Neuronal stem cell (in vitro differentiated cells): ENCODE data around the gene PBRM1.

Source experiments
- DNase-seq: peaks from one replicate; pipeline ENCODE4 v3.0.0-alpha.2; 2013; ENCODE audit warnings: low spot score
- H2AFZ ChIP-seq: one replicate; pipeline ENCODE4 v1.6.1; 2013; ENCODE audit warnings: mild to moderate bottlenecking, low read length, inconsistent platforms
- H2AK5ac ChIP-seq: 2 replicates; pipeline ENCODE4 v1.6.1; 2013; ENCODE audit warnings: low read depth, mild to moderate bottlenecking, inconsistent platforms, low read length, moderate library complexity, mixed read lengths
- H2BK120ac ChIP-seq: 2 replicates; pipeline ENCODE4 v1.6.1; 2013; ENCODE audit warnings: low read depth, mild to moderate bottlenecking, inconsistent platforms, low read length, moderate library complexity, mixed read lengths
- H2BK12ac ChIP-seq: one replicate; pipeline ENCODE4 v1.6.1; 2013; ENCODE audit warnings: low read length, inconsistent platforms
- H2BK15ac ChIP-seq: 2 replicates; pipeline ENCODE4 v1.6.1; 2013; ENCODE audit warnings: mild to moderate bottlenecking, low read length, inconsistent platforms, mixed read lengths
- H2BK5ac ChIP-seq: one replicate; pipeline ENCODE4 v1.6.1; 2013; ENCODE audit warnings: inconsistent platforms, mild to moderate bottlenecking, low read length, moderate library complexity
- H3K14ac ChIP-seq: one replicate; pipeline ENCODE4 v1.6.1; 2013; ENCODE audit warnings: low read length, inconsistent platforms
- H3K18ac ChIP-seq: 2 replicates; pipeline ENCODE4 v1.6.1; 2013; ENCODE audit warnings: low read length, inconsistent platforms
- H3K23ac ChIP-seq: 2 replicates; pipeline ENCODE4 v1.6.1; 2013; ENCODE audit warnings: low read depth, mild to moderate bottlenecking, mixed read lengths, low read length, inconsistent platforms; ENCODE audit not compliant: poor library complexity
- H3K27ac ChIP-seq: replicated peaks from 3 replicates; pipeline ENCODE4 v1.5.1; 2013; ENCODE audit warnings: low read length, inconsistent platforms
- H3K27me3 ChIP-seq, 3 experiments: 2 replicates each; pipeline ENCODE4 v1.6.1; 2013; ENCODE audit warnings: low read length in 3 of 3, mild to moderate bottlenecking in 2 of 3, inconsistent platforms in 1 of 3, low read depth in 1 of 3, mixed read lengths in 1 of 3, moderate library complexity in 1 of 3; ENCODE audit not compliant: control insufficient read depth in 3 of 3, insufficient read depth in 3 of 3
- H3K36me3 ChIP-seq, 2 donors: replicated peaks in 1 of 2; 2 replicates each; pipeline ENCODE4 v1.6.1; 2013; ENCODE audit warnings: low read length in 2 of 2; ENCODE audit not compliant: control insufficient read depth in 2 of 2, insufficient read depth in 2 of 2
- H3K4ac ChIP-seq: 2 replicates; pipeline ENCODE4 v1.6.1; 2013; ENCODE audit warnings: inconsistent platforms, mild to moderate bottlenecking, low read length, moderate library complexity
- H3K4me1 ChIP-seq, 2 donors: 1 replicate in 1 of 2; 2 replicates in 1 of 2; pipeline ENCODE4 v1.6.1; 2013; ENCODE audit warnings: low read length in 2 of 2, low read depth in 1 of 2; ENCODE audit not compliant: control insufficient read depth in 2 of 2, insufficient read depth in 1 of 2
- H3K4me2 ChIP-seq: one replicate; pipeline ENCODE4 v1.6.1; 2013; ENCODE audit warnings: mild to moderate bottlenecking, low read length, inconsistent platforms; ENCODE audit not compliant: insufficient read depth, poor library complexity, severe bottlenecking
- H3K4me3 ChIP-seq, 2 donors: 2 replicates each; pipeline ENCODE4 v1.5.1; 2013; ENCODE audit warnings: low read length in 2 of 2, mild to moderate bottlenecking in 2 of 2, inconsistent platforms in 1 of 2, moderate library complexity in 1 of 2
- H3K79me1 ChIP-seq: one replicate; pipeline ENCODE4 v1.6.1; 2013; ENCODE audit warnings: low read depth, mild to moderate bottlenecking, inconsistent platforms, low read length, moderate library complexity
- H3K9ac ChIP-seq: one replicate; pipeline ENCODE4 v1.6.1; 2013; ENCODE audit warnings: mild to moderate bottlenecking, low read depth, low read length, inconsistent platforms; ENCODE audit not compliant: poor library complexity
- H3K9me3 ChIP-seq, 2 donors: replicated peaks in 1 of 2; 2 replicates each; pipeline versions ENCODE3 to v1.6.1; 2013; ENCODE audit warnings: low read length in 2 of 2, mild to moderate bottlenecking in 2 of 2, inconsistent platforms in 1 of 2, low read depth in 1 of 2, mixed read lengths in 1 of 2, moderate library complexity in 1 of 2; ENCODE audit not compliant: control insufficient read depth in 2 of 2, insufficient read depth in 1 of 2
- H4K8ac ChIP-seq: one replicate; pipeline ENCODE4 v1.6.1; 2013; ENCODE audit warnings: low read depth, mild to moderate bottlenecking, inconsistent platforms, low read length, moderate library complexity
- H4K91ac ChIP-seq: one replicate; pipeline ENCODE4 v1.6.1; 2013; ENCODE audit warnings: low read length, low read depth, mild to moderate bottlenecking, inconsistent platforms; ENCODE audit not compliant: poor library complexity
- WGBS, 2 donors: extraction: QIAGEN DNeasy Blood & Tissue Kit; methylation state at CpG; one replicate each; pipeline ENCODE4 v1.1.7; 2013; ENCODE audit warnings: missing lambda C conversion rate in 2 of 2, mixed read lengths in 1 of 2; ENCODE audit not compliant: insufficient read length in 2 of 2, insufficient replicate concordance in 1 of 2; ENCODE audit errors: extremely low coverage in 2 of 2; 5-methylcytosine and 5-hydroxymethylcytosine counted together

PBRM1 gene

DNA sequence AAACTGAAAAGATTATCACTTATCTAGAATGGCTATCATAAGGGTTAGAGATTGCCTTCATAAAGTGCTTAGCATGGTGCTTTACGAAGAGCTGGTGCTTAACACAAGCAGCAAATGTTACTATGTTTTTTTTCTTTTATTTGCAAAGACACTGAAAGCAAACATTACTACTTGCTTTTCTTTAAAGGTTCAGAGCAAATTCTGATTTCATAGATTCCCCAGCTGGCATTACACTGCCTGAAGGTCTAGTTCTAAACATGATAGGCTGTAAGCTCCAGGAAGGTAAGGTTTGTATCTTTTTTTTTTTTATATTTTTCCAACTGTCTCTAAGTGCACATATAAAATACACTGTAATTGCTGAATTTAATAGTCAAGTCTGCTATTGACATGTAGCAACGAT, 77.4 kb downstream of the PBRM1 start:
- Histone ChIP-seq H4K8ac (no peak overlapping the region), H3K14ac (no peak overlapping the region), H2AK5ac (no peak overlapping the region), H3K4ac (no peak overlapping the region), H3K23ac (no peak overlapping the region), H2BK120ac (no peak overlapping the region), H2BK15ac (no peak overlapping the region), H4K91ac (no peak overlapping the region), H3K4me2 (no peak overlapping the region), H3K9me3 (no peaks in the 10 kb centered on the region), H3K18ac (no peak overlapping the region), H3K79me1 (no peaks in the 10 kb centered on the region), H3K9ac (no peak overlapping the region), H3K27me3 (no peaks in the 10 kb centered on the region), H3K4me1 (no peaks in the 10 kb centered on the region), H2BK5ac (no peak overlapping the region), H3K27ac (no peak overlapping the region), H2BK12ac (no peak overlapping the region), H2AFZ (no peak overlapping the region), H3K36me3 (peaks cover 15 to 98% of the 10 kb centered on the region in 2 donors), H3K4me3 (no peak overlapping the region)
- no peak for DNase-seq
- whole genome bisulfite sequencing, 2 donors, result no CpG with 5 or more reads among the region's 2 CpGs

DNA sequence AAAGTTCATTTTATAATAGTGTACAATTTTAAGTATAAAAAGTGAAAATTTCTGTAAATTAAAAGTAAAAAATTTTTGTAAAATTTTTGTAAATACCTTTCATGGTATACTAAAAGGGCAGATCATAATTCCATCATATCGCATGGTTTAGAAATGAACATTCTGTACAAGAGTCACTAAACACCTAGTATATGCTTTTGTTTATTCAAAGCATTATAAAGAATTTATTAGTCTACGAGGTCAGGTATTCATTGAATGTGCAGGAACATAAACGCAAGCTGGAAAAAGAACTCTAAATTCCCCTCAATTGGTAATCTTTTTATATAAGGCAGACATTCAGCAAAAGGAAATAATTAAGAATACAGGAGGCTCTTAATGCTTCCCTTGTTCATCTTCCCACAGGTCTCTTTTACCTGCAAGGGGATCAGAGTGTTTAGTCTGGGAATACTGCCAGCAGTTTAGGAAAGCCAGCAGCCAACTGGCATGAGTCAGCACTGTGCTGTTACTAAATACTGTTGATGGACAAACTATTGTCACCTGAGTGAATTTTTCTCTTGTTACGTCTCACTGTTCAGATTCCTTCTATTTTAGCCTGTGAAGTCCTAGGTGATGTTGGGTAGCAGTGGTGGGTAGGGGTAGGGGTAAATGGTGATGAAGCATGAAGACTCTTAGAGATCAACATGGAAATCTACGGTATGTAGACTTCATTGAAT, 79.2 kb downstream of the PBRM1 start:
- H2BK15ac ChIP-seq, result no peak overlapping the region
- H2AFZ ChIP-seq, result no peak overlapping the region
- no peak overlapping the region for H3K4me3 ChIP-seq
- peaks cover 2 to 15% of the 10 kb centered on the region in 2 donors for H3K9me3 ChIP-seq
- H3K9ac ChIP-seq, result no peak overlapping the region
- no peak overlapping the region for H3K4ac ChIP-seq
- no peak overlapping the region for H3K14ac ChIP-seq
- no peak overlapping the region for H2BK12ac ChIP-seq
- no peaks in the 10 kb centered on the region for H3K4me1 ChIP-seq
- H3K79me1 ChIP-seq, result no peaks in the 10 kb centered on the region
- no peak overlapping the region for H2BK5ac ChIP-seq
- H2BK120ac ChIP-seq, result no peak overlapping the region
- WGBS, 2 donors, result no CpG with 5 or more reads among the region's 5 CpGs
- no peak overlapping the region for H4K91ac ChIP-seq
- DNase-seq, result no peak
- H4K8ac ChIP-seq, result no peak overlapping the region
- peaks cover 21 to 99% of the 10 kb centered on the region in 2 donors for H3K36me3 ChIP-seq
- no peaks in the 10 kb centered on the region for H3K27me3 ChIP-seq
- H3K27ac ChIP-seq, result no peak overlapping the region
- no peak overlapping the region for H3K18ac ChIP-seq
- no peak overlapping the region for H3K4me2 ChIP-seq
- H2AK5ac ChIP-seq, result no peak overlapping the region
- no peak overlapping the region for H3K23ac ChIP-seq

DNA sequence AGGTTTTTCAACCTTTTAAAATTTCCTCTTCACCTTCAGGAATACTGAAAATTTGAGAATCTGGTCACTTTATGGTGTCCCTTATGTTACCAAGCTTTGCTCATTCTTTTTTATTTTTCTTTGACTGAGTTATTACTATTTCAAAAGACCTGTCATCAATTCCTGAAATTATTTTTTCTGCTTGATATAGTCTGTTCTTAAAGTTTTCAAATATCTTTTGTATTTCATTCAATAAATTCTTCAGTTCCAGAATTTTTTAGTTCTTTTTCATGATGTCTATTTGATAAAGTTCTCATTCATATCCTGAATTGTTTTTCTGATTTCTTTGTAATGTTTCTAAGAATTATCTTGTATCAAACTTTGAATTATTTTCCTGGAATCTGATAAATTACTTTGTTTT, 85.5 kb downstream of the PBRM1 start:
- Histone ChIP-seq H3K9ac (no peak overlapping the region), H3K9me3 (peaks cover 2 to 40% of the 10 kb centered on the region in 2 donors), H3K4me1 (no peaks in the 10 kb centered on the region), H3K27me3 (no peaks in the 10 kb centered on the region), H4K91ac (no peak overlapping the region), H2BK5ac (no peak overlapping the region), H2AK5ac (no peak overlapping the region), H3K79me1 (peaks cover 3% of the 10 kb centered on the region), H3K4ac (no peak overlapping the region), H3K4me2 (no peak overlapping the region), H3K14ac (no peak overlapping the region), H3K23ac (no peak overlapping the region), H4K8ac (no peak overlapping the region), H2AFZ (no peak overlapping the region), H3K4me3 (no peak overlapping the region), H3K36me3 (peaks cover 14 to 96% of the 10 kb centered on the region in 2 donors), H2BK15ac (no peak overlapping the region), H2BK120ac (no peak overlapping the region), H3K18ac (no peak overlapping the region), H3K27ac (no peak overlapping the region), H2BK12ac (no peak overlapping the region)
- DNase-seq, result no peak

- Histone ChIP-seq H3K18ac (no peak overlapping the region), H3K4me2 (no peak overlapping the region), H3K23ac (peak overlapping the region; percentile 3), H2BK120ac (no peak overlapping the region), H3K27ac (no peak overlapping the region), H4K91ac (no peak overlapping the region), H3K4ac (no peak overlapping the region), H3K9ac (no peak overlapping the region), H2BK12ac (no peak overlapping the region), H3K27me3 (no peaks in the 10 kb centered on the region), H3K14ac (no peak overlapping the region), H3K79me1 (peaks cover 3% of the 10 kb centered on the region), H3K36me3 (peaks cover 11 to 94% of the 10 kb centered on the region in 2 donors), H2BK15ac (no peak overlapping the region), H2AFZ (no peak overlapping the region), H2BK5ac (peak overlapping the region; percentile 72), H3K4me3 (peak overlapping the region in 1 of 2 donors; percentile 46), H3K4me1 (no peaks in the 10 kb centered on the region), H2AK5ac (no peak overlapping the region), H3K9me3 (peaks cover 2 to 28% of the 10 kb centered on the region in 2 donors), H4K8ac (no peak overlapping the region)
- no peak for DNase-seq
- WGBS, 2 donors, result no CpG with 5 or more reads among the region's 4 CpGs
These were observed 89.0 kb downstream of the PBRM1 start for GRCh38 chr3:52596658-52597265.
